Measurements from ENCODE around the gene APBA3. TPM values are rescaled to one million over a fixed set of nuclear protein-coding genes. Genes with fewer than 3 reads are reported as not detected.

Gene APBA3
- total RNA-seq, 3 donors from 2014 or later (not counting 1 experiment from before 2014, with no cell fraction given): 39.9 to 53.6 (median 43.8) TPM

- TF ChIP-seq CTCF (IDR thresholded peaks at IDR 0.05): no peak
- no peak overlapping the region for H3K4me3 ChIP-seq (ENCODE audit: low read length)
- no peak overlapping the region for H3K4me3 Mint-ChIP-seq
- intact Hi-C loops (cut with micrococcal nuclease): no loop called here
- H3K4me1 ChIP-seq (ENCODE audit: control insufficient read depth, insufficient read depth, low read length): no peaks in the 10 kb centered on the region
- ATAC-seq: no peak
- H3K36me3 Mint-ChIP-seq: no peaks in the 10 kb centered on the region
- no peaks in the 10 kb centered on the region for H3K36me3 ChIP-seq (ENCODE audit: control insufficient read depth, insufficient read depth, low read length)
- WGBS (ENCODE audit: insufficient coverage): 91% methylated on average over 8 of the region's 10 CpGs
- no peak for DNase-seq
- H3K9me3 ChIP-seq (ENCODE audit: control insufficient read depth, insufficient read depth, low read length): no peaks in the 10 kb centered on the region
- no peak overlapping the region for H3K27ac ChIP-seq (ENCODE audit: low read length)
- no peaks in the 10 kb centered on the region for H3K4me1 Mint-ChIP-seq
- H3K9me3 Mint-ChIP-seq: no peaks in the 10 kb centered on the region
- no peaks in the 10 kb centered on the region for H3K27me3 ChIP-seq (ENCODE audit: control insufficient read depth, insufficient read depth, low read length)
- no peaks in the 10 kb centered on the region for H3K27me3 Mint-ChIP-seq (ENCODE audit: low read depth in 2 of 2)
- H3K27ac Mint-ChIP-seq: no peak overlapping the region
Measured at GRCh38 chr19:3737487-3738205, 23.8 kb downstream of the APBA3 start.

GRCh38 chr19:3736106-3736724 is 25.3 kb downstream of the APBA3 start:
- no peak for ATAC-seq
- 88% methylated on average over 21 of the region's 21 CpGs for WGBS (ENCODE audit: insufficient coverage)
- no peak for DNase-seq
- Mint-ChIP-seq H3K4me3 (no peak overlapping the region), H3K9me3 (no peaks in the 10 kb centered on the region), H3K27me3 (ENCODE audit: low read depth in 2 of 2) (no peaks in the 10 kb centered on the region), H3K36me3 (no peaks in the 10 kb centered on the region), H3K27ac (no peak overlapping the region), H3K4me1 (no peaks in the 10 kb centered on the region)
- H3K36me3 ChIP-seq (ENCODE audit: control insufficient read depth, insufficient read depth, low read length): no peaks in the 10 kb centered on the region
- TF ChIP-seq CTCF (IDR thresholded peaks at IDR 0.05): no peak
- H3K27me3 ChIP-seq (ENCODE audit: control insufficient read depth, insufficient read depth, low read length): no peaks in the 10 kb centered on the region
- H3K9me3 ChIP-seq (ENCODE audit: control insufficient read depth, insufficient read depth, low read length): no peaks in the 10 kb centered on the region
- H3K27ac ChIP-seq (ENCODE audit: low read length): no peak overlapping the region
- intact Hi-C loops (cut with micrococcal nuclease): no loop called here
- H3K4me3 ChIP-seq (ENCODE audit: low read length): no peak overlapping the region
- H3K4me1 ChIP-seq (ENCODE audit: control insufficient read depth, insufficient read depth, low read length): no peaks in the 10 kb centered on the region

GRCh38 chr19:3734310-3734600 is 27.2 kb downstream of the APBA3 start:
- Mint-ChIP-seq H3K36me3 (no peaks in the 10 kb centered on the region), H3K27ac (no peak overlapping the region), H3K27me3 (ENCODE audit: low read depth in 2 of 2) (peaks cover 0 to 3% of the 10 kb centered on the region in 2 donors), H3K9me3 (no peaks in the 10 kb centered on the region), H3K4me3 (no peak overlapping the region), H3K4me1 (no peaks in the 10 kb centered on the region)
- no peaks in the 10 kb centered on the region for H3K9me3 ChIP-seq (ENCODE audit: control insufficient read depth, insufficient read depth, low read length)
- no peak overlapping the region for H3K27ac ChIP-seq (ENCODE audit: low read length)
- no peak for TF ChIP-seq CTCF (IDR thresholded peaks at IDR 0.05)
- intact Hi-C loops (cut with micrococcal nuclease): no loop called here
- no peaks in the 10 kb centered on the region for H3K27me3 ChIP-seq (ENCODE audit: control insufficient read depth, insufficient read depth, low read length)
- H3K4me1 ChIP-seq (ENCODE audit: control insufficient read depth, insufficient read depth, low read length): no peaks in the 10 kb centered on the region
- WGBS (ENCODE audit: insufficient coverage): 97% methylated on average over 12 of the region's 14 CpGs
- no peaks in the 10 kb centered on the region for H3K36me3 ChIP-seq (ENCODE audit: control insufficient read depth, insufficient read depth, low read length)
- ATAC-seq (no peak), DNase-seq (no peak)
- H3K4me3 ChIP-seq (ENCODE audit: low read length): no peak overlapping the region

Measured in natural killer cell (primary cell).